ENCODE measurements around the gene PEAR1. TPM values are rescaled to one million over a fixed set of nuclear protein-coding genes. Genes with fewer than 3 reads are reported as not detected.
A peak's percentile ranks its signal among the peaks of the same experiment; 100 is the strongest.

PEAR1 gene
- total RNA-seq, 6 donors from 2014 or later: 8.4 to 33.5 (median 13.7) TPM

DNA sequence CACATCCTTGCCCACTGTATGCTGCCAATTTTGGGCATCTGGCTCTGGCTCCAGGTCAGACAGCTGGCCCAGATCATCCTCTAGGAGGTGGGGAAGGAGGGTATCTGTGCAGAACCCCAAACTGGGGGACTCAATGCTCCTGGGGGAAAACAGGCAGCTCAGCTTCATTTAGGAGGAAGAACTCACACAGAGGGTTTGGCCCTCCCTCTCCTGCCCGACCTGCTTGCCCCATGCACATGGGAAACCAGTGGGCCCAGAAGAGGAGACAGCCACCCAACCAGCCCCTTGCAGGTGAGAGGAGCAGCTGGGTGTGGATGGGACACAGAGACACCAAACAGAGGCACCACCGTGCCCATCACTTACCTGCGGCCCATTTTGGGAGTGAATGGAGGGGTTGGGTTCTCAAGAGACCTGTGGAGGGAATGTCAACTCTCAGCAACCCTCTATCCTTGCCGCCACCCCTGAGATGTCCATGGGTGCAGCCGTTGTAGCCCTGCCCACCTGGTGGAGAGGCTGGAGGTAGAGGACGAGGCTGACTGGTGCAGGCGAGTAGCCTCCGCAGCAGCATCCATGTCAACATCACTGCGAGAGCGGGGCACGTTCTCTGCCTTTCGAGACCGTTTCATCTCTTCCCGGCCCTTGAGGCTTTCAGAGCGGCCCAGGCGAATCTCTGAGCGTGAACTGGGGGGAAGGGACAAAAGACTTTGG is 54.5 kb downstream of the PEAR1 start:
- Histone ChIP-seq H3K27me3 (no peaks in the 10 kb centered on the region), H3K4me3 (no peak overlapping the region), H3K36me3 (peaks cover 27 to 98% (median 80%) of the 10 kb centered on the region in 4 donors), H3K4me1 (no peaks in the 10 kb centered on the region), H3K27ac (no peak overlapping the region), H3K9me3 (no peaks in the 10 kb centered on the region)
- ATAC-seq (ENCODE audit: low FRiP score in 2 of 2) (no peak), DNase-seq (peak in 1 of 2 donors; percentile 19)
- 92 to 97% methylated on average over 17 of the region's 17 CpGs for WGBS, 2 donors
- TF ChIP-seq, protein P1, sequence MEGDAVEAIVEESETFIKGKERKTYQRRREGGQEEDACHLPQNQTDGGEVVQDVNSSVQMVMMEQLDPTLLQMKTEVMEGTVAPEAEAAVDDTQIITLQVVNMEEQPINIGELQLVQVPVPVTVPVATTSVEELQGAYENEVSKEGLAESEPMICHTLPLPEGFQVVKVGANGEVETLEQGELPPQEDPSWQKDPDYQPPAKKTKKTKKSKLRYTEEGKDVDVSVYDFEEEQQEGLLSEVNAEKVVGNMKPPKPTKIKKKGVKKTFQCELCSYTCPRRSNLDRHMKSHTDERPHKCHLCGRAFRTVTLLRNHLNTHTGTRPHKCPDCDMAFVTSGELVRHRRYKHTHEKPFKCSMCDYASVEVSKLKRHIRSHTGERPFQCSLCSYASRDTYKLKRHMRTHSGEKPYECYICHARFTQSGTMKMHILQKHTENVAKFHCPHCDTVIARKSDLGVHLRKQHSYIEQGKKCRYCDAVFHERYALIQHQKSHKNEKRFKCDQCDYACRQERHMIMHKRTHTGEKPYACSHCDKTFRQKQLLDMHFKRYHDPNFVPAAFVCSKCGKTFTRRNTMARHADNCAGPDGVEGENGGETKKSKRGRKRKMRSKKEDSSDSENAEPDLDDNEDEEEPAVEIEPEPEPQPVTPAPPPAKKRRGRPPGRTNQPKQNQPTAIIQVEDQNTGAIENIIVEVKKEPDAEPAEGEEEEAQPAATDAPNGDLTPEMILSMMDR (IDR thresholded peaks at IDR 0.05): no peak
- TF ChIP-seq EP300 (IDR thresholded peaks at IDR 0.05) (no peak), POLR2AphosphoS5 (IDR thresholded peaks at IDR 0.05) (no peak), POLR2A (IDR thresholded peaks at IDR 0.05) (no peak)

DNA sequence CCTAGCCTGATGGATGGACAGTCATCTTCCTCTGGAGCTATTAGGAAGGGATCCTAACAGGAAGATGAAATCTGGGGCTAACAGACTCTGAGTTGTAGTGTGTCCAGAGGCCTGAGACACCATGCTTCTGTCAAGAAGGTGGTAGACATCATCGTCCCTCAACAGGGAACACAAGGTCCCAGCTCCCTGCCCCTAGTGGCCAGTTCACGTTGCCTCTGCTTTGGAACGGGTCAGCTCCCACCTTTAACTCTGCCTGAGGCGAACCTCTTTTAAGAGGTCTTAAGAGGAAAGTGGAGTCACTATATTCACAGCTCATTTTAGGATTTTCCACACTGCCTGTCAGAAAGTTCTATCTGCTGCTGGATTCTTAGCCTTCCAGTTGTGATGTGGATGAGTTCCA is 55.2 kb downstream of the PEAR1 start:
- no peaks in the 10 kb centered on the region for H3K9me3 ChIP-seq
- H3K4me1 ChIP-seq: no peaks in the 10 kb centered on the region
- DNase-seq: no peak
- TF ChIP-seq, protein P1 (IDR thresholded peaks at IDR 0.05): no peak
- TF ChIP-seq EP300 (IDR thresholded peaks at IDR 0.05) (no peak), POLR2A (IDR thresholded peaks at IDR 0.05) (no peak), POLR2AphosphoS5 (IDR thresholded peaks at IDR 0.05) (no peak)
- ATAC-seq (ENCODE audit: low FRiP score in 2 of 2): no peak
- H3K27ac ChIP-seq: no peak overlapping the region
- no peak overlapping the region for H3K4me3 ChIP-seq
- peaks cover 27 to 98% (median 77%) of the 10 kb centered on the region in 4 donors for H3K36me3 ChIP-seq
- 77 to 84% methylated on average over 4 of the region's 4 CpGs for WGBS, 2 donors
- H3K27me3 ChIP-seq: no peaks in the 10 kb centered on the region

DNA sequence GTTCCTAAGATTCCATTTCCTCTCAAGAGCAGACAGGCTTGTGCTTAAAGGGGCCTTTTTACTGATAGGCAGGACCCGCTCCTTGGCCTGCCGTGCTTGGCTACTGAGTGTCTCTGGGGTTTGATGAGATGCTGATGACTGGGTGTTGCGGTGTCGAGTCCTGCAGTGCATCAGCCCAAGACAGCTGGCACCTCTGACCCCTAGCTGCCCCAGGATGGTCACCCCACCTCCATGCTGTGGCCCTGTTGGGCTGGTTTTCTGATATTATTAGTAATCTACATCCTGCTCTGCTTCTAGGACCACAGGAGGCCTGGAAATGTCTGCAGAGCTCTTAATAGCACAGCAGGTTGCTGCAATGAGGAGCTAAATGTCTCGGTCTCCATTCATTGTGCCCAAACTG is 55.6 kb downstream of the PEAR1 start:
- no peak for DNase-seq
- H3K4me3 ChIP-seq: no peak overlapping the region
- TF ChIP-seq POLR2AphosphoS5 (IDR thresholded peaks at IDR 0.05) (no peak), POLR2A (IDR thresholded peaks at IDR 0.05) (no peak), EP300 (IDR thresholded peaks at IDR 0.05) (no peak)
- TF ChIP-seq, protein P1 (IDR thresholded peaks at IDR 0.05): no peak
- H3K4me1 ChIP-seq: no peaks in the 10 kb centered on the region
- no peaks in the 10 kb centered on the region for H3K9me3 ChIP-seq
- H3K27me3 ChIP-seq: no peaks in the 10 kb centered on the region
- H3K27ac ChIP-seq: no peak overlapping the region
- 91 to 93% methylated on average over 5 of the region's 5 CpGs for WGBS, 2 donors
- peaks cover 27 to 96% (median 73%) of the 10 kb centered on the region in 4 donors for H3K36me3 ChIP-seq
- no peak for ATAC-seq (ENCODE audit: low FRiP score in 2 of 2)

DNA sequence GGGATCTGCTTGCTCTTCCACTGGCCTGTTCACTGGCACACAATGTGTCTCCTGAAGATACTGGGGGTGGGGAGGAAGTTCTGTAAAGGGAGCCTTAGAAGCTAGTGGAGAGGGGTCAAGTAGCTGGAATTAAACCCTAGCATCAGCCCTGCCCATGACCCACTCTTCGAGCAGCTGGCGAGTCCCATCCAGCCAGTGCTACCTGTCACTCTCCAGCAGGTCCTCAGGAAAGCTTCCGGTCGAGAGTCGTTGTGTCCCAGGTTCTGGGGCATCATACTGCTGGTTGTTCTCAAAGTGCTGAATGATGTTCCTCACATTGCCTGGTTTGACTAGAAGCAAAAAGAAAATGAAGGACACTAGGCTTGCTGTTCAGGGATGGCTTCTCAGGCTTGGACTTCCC is 57.9 kb downstream of the PEAR1 start:
- H3K4me3 ChIP-seq: no peak overlapping the region
- no peak overlapping the region for H3K27ac ChIP-seq
- TF ChIP-seq, protein P1 (IDR thresholded peaks at IDR 0.05): no peak
- TF ChIP-seq POLR2AphosphoS5 (IDR thresholded peaks at IDR 0.05) (no peak), POLR2A (IDR thresholded peaks at IDR 0.05) (no peak), EP300 (IDR thresholded peaks at IDR 0.05) (no peak)
- H3K36me3 ChIP-seq: peaks cover 27 to 95% (median 72%) of the 10 kb centered on the region in 4 donors
- H3K4me1 ChIP-seq: no peaks in the 10 kb centered on the region
- WGBS, 2 donors: 96 to 100% methylated on average over 5 of the region's 5 CpGs
- no peaks in the 10 kb centered on the region for H3K27me3 ChIP-seq
- H3K9me3 ChIP-seq: no peaks in the 10 kb centered on the region
- DNase-seq: no peak
- no peak for ATAC-seq (ENCODE audit: low FRiP score in 2 of 2)

DNA sequence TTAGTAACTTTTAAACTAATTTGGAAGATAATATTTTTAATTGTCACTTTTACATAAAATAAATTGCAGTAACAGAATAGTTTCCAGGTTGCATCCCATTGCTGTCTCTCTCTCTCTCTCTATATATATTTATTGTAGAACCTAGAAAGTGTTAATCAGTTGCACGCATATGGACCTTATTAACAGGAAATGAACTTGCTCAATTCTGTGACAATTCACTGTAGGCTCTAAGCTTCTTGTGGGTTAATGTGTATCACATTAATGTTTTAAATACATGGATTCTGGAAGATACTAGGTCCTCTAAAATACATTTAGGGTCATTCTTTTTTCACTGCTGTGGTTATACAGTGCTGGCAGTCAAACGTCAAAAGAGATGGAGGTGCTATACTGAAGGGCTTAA is 60.1 kb downstream of the PEAR1 start:
- no peak overlapping the region for H3K4me3 ChIP-seq
- no peak for DNase-seq
- no peaks in the 10 kb centered on the region for H3K4me1 ChIP-seq
- no peaks in the 10 kb centered on the region for H3K27me3 ChIP-seq
- ATAC-seq (ENCODE audit: low FRiP score in 2 of 2): no peak
- H3K9me3 ChIP-seq: no peaks in the 10 kb centered on the region
- no peak for TF ChIP-seq EP300 (IDR thresholded peaks at IDR 0.05)
- TF ChIP-seq, protein P1 (IDR thresholded peaks at IDR 0.05): no peak
- TF ChIP-seq POLR2AphosphoS5 (IDR thresholded peaks at IDR 0.05): no peak
- no peak for TF ChIP-seq POLR2A (IDR thresholded peaks at IDR 0.05)
- peaks cover 16 to 95% (median 74%) of the 10 kb centered on the region in 4 donors for H3K36me3 ChIP-seq
- WGBS, 2 donors: 69 to 70% methylated on average over 2 of the region's 2 CpGs
- no peak overlapping the region for H3K27ac ChIP-seq
